ENCODE results near the gene FBXL16.

FBXL16 gene

GRCh38 chr16:673399-673991, 32.1 kb downstream of the FBXL16 start:
- H3K4me3 ChIP-seq (ENCODE audit: low read depth, low read length): no peak overlapping the region
- TF ChIP-seq CTCF (IDR thresholded peaks at IDR 0.05; ENCODE audit: insufficient read depth, low read depth, low read length, missing control alignments): no peak
- no peak for DNase-seq (ENCODE audit: low read depth)

- H3K4me3 ChIP-seq (ENCODE audit: low read depth, low read length): no peak overlapping the region
- no peak for TF ChIP-seq CTCF (IDR thresholded peaks at IDR 0.05; ENCODE audit: insufficient read depth, low read depth, low read length, missing control alignments)
- DNase-seq (ENCODE audit: low read depth): no peak
These were observed 32.8 kb downstream of the FBXL16 start for GRCh38 chr16:672851-673250.

- no peak overlapping the region for H3K4me3 ChIP-seq (ENCODE audit: low read depth, low read length)
- no peak for DNase-seq (ENCODE audit: low read depth)
- no peak for TF ChIP-seq CTCF (IDR thresholded peaks at IDR 0.05; ENCODE audit: insufficient read depth, low read depth, low read length, missing control alignments)
These were observed 33.2 kb downstream of the FBXL16 start for GRCh38 chr16:672371-672770.

- DNase-seq (ENCODE audit: low read depth): no peak
- TF ChIP-seq CTCF (IDR thresholded peaks at IDR 0.05; ENCODE audit: insufficient read depth, low read depth, low read length, missing control alignments): no peak
- H3K4me3 ChIP-seq (ENCODE audit: low read depth, low read length): no peak overlapping the region
These were observed 34.1 kb downstream of the FBXL16 start for GRCh38 chr16:671353-672131.

- DNase-seq (ENCODE audit: low read depth): no peak
- H3K4me3 ChIP-seq (ENCODE audit: low read depth, low read length): no peak overlapping the region
- no peak for TF ChIP-seq CTCF (IDR thresholded peaks at IDR 0.05; ENCODE audit: insufficient read depth, low read depth, low read length, missing control alignments)
These were observed 34.9 kb downstream of the FBXL16 start for GRCh38 chr16:670485-671352.

- H3K4me3 ChIP-seq (ENCODE audit: low read depth, low read length): no peak overlapping the region
- no peak for DNase-seq (ENCODE audit: low read depth)
- TF ChIP-seq CTCF (IDR thresholded peaks at IDR 0.05; ENCODE audit: insufficient read depth, low read depth, low read length, missing control alignments): no peak
These were observed 35.9 kb downstream of the FBXL16 start for GRCh38 chr16:669666-670065.

Measured in GM12865 (cell line).